H1 (cell line): ENCODE measurements around the gene UBC. TPM values are rescaled to one million over a fixed set of nuclear protein-coding genes. Genes with fewer than 3 reads are reported as not detected.

Experiments
- ATF3 ChIP-seq: IDR thresholded peaks from 2 replicates; pipeline ENCODE4 v1.6.1; 2011; ENCODE audit warnings: low read depth, mild to moderate bottlenecking, low read length; ENCODE audit not compliant: insufficient read depth
- CHD2 ChIP-seq: IDR thresholded peaks from 2 replicates; pipeline ENCODE4 v1.6.1; 2012; ENCODE audit warnings: low read length, improper control_type of control experiment
- CHD7 ChIP-seq: fragments of 300-600 bp; sonication (generic); IDR thresholded peaks from 2 replicates; pipeline ENCODE4 v1.7.1; 2012; ENCODE audit warnings: low read length, moderate library complexity, mild to moderate bottlenecking, inconsistent platforms; ENCODE audit not compliant: insufficient replicate concordance
- EP300 ChIP-seq, 2 experiments: IDR thresholded peaks; 1 replicate in 1 of 2; 2 replicates in 1 of 2; pipeline ENCODE4 v1.6.1; 2011 to 2012; ENCODE audit warnings: low read depth in 2 of 2, low read length in 2 of 2, mild to moderate bottlenecking in 2 of 2, borderline replicate concordance in 1 of 2, inconsistent platforms in 1 of 2, moderate library complexity in 1 of 2
- JUN ChIP-seq: IDR thresholded peaks from 2 replicates; pipeline ENCODE4 v1.6.1; 2011; ENCODE audit warnings: low read depth, mild to moderate bottlenecking, improper control_type of control experiment, low read length
- POU5F1 ChIP-seq: IDR thresholded peaks from 2 replicates; pipeline ENCODE4 v1.6.1; 2011; ENCODE audit warnings: low read depth, mild to moderate bottlenecking, low read length, moderate library complexity
- polyA plus RNA-seq, 7 experiments: library from polyadenylated mRNA; depleted of rRNA in 3 of 7; stranded (reverse) in 5 of 7; unstranded in 2 of 7; fragments of >200 nt in 5 of 7; fragments of 200-250 nt in 2 of 7; gene quantifications; 1 replicate in 5 of 7; 2 replicates in 1 of 7; 4 replicates in 1 of 7; pipeline versions ENCODE4 v1.2.1 to v1.2.3, GENCODE V29; 2011 to 2013; ENCODE audit warnings: missing spikeins in 2 of 7, mixed read lengths in 2 of 7
- total RNA-seq: library from RNA; stranded (reverse); fragmentation: NEBNext Ultra II Directional; extraction: Animal tissue kit (Norgen Biotek cat#: 25700); gene quantifications from 2 replicates; pipeline ENCODE4 v1.2.1, GENCODE V29; 2021

The UBC gene
- total and polyA plus RNA-seq, 2 of the 8 experiments (the other 6 are each of a cell fraction or from before 2014, with no cell fraction given): 559 to 749 TPM

GRCh38 chr12:124917135-124917840 lies 2.8 kb upstream of the UBC start (continued):
- TF ChIP-seq CHD7 (no peak), ATF3 (peak; percentile 74), POU5F1 (no peak), JUN (peak; percentile 95), CHD2 (peak; percentile 73; the same call in 1 of the 2 replicates), EP300 (IDR thresholded peaks at IDR 0.05; ENCODE audit: borderline replicate concordance in 1 of 2, low read depth in 2 of 2, low read length in 2 of 2) (peak in 1 of 2 experiments; percentile 90; a peak in 2 of 3 replicates)
